GM21737 (cell line): ENCODE results near the gene GID8.
"Not testable (repeated sequence)": the region's sequence is repeated elsewhere in the genome, so short reads cannot be mapped to it uniquely, and the experiment has no call there.

Experiments used
- ATAC-seq: cut with Tn5 transposase; IDR thresholded peaks from one replicate; pipeline ENCODE4 v1.9.1; 2021; ENCODE audit warnings: mild to moderate bottlenecking, moderate library complexity; ENCODE audit not compliant: unreplicated experiment

GID8 gene

GRCh38 chr20:62956387-62957135 is 18.6 kb downstream of the GID8 start:
- no peak for ATAC-seq

GRCh38 chr20:62957136-62958117 is 19.5 kb downstream of the GID8 start:
- ATAC-seq: no peak

- ATAC-seq: no peak
These were observed 20.6 kb downstream of the GID8 start for GRCh38 chr20:62958388-62959100.

- ATAC-seq: no peak
These were observed 21.4 kb downstream of the GID8 start for GRCh38 chr20:62959101-62959971.

GRCh38 chr20:62959998-62960436 is 22.1 kb downstream of the GID8 start:
- ATAC-seq: no peak

- ATAC-seq: not testable (repeated sequence)
These were observed 22.7 kb downstream of the GID8 start for GRCh38 chr20:62960446-62961309.

- no peak for ATAC-seq
These were observed 23.4 kb downstream of the GID8 start for GRCh38 chr20:62961310-62961783.

GRCh38 chr20:62961799-62962198 is 23.9 kb downstream of the GID8 start:
- no peak for ATAC-seq

- ATAC-seq: no peak
These were observed 24.4 kb downstream of the GID8 start for GRCh38 chr20:62962221-62962879.

- ATAC-seq: no peak
These were observed 25.1 kb downstream of the GID8 start for GRCh38 chr20:62962891-62963613.

GRCh38 chr20:62963614-62964397 is 25.9 kb downstream of the GID8 start:
- ATAC-seq: no peak

GRCh38 chr20:62964700-62965099 is 26.8 kb downstream of the GID8 start:
- ATAC-seq: no peak

- no peak for ATAC-seq
These were observed 27.4 kb downstream of the GID8 start for GRCh38 chr20:62965363-62965771.

- no peak for ATAC-seq
These were observed 28.5 kb downstream of the GID8 start for GRCh38 chr20:62966212-62967148.

GRCh38 chr20:62967149-62967501 is 29.2 kb downstream of the GID8 start:
- no peak for ATAC-seq
